ENCODE results near the gene BTBD17.

The BTBD17 gene

DNA sequence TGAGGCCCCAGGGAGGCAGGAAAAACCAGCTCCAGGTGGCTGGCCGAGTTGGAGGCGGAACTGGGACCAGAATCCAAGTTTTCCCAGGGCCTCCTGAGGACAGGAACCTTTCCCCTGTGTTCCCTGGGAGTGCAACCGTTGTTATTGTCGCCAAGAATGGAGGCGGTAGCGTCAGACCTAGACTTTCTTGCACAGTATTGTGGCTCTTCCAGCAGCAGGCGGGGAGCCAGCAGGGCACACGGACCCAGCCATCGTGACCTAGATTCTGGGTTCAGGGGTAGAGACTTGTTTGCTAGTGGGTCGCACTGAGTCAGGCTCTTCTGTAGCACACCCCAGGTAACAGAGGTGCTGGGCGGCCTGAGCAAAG is 36.3 kb downstream of the BTBD17 start:
- H3K4me3 ChIP-seq (ENCODE audit: control insufficient read depth, low read depth, low read length) = no peak overlapping the region
- DNase-seq (ENCODE audit: low read depth) = no peak
- TF ChIP-seq CTCF (conservative IDR thresholded peaks at IDR 0.05; ENCODE audit: control insufficient read depth, insufficient read depth, low read depth, low read length) = no peak

GRCh38 chr17:74324521-74324920 is 37.1 kb downstream of the BTBD17 start:
- H3K4me3 ChIP-seq (ENCODE audit: control insufficient read depth, low read depth, low read length) = no peak overlapping the region
- TF ChIP-seq CTCF (conservative IDR thresholded peaks at IDR 0.05; ENCODE audit: control insufficient read depth, insufficient read depth, low read depth, low read length) = no peak
- DNase-seq (ENCODE audit: low read depth) = no peak

- TF ChIP-seq CTCF (conservative IDR thresholded peaks at IDR 0.05; ENCODE audit: control insufficient read depth, insufficient read depth, low read depth, low read length) = no peak
- no peak for DNase-seq (ENCODE audit: low read depth)
- no peak overlapping the region for H3K4me3 ChIP-seq (ENCODE audit: control insufficient read depth, low read depth, low read length)
These were observed 43.3 kb downstream of the BTBD17 start for GRCh38 chr17:74318391-74318790.

GRCh38 chr17:74317071-74317470 is 44.6 kb downstream of the BTBD17 start:
- no peak overlapping the region for H3K4me3 ChIP-seq (ENCODE audit: control insufficient read depth, low read depth, low read length)
- no peak for DNase-seq (ENCODE audit: low read depth)
- no peak for TF ChIP-seq CTCF (conservative IDR thresholded peaks at IDR 0.05; ENCODE audit: control insufficient read depth, insufficient read depth, low read depth, low read length)

GRCh38 chr17:74316220-74316619 is 45.4 kb downstream of the BTBD17 start:
- no peak for DNase-seq (ENCODE audit: low read depth)
- H3K4me3 ChIP-seq (ENCODE audit: control insufficient read depth, low read depth, low read length) = no peak overlapping the region
- no peak for TF ChIP-seq CTCF (conservative IDR thresholded peaks at IDR 0.05; ENCODE audit: control insufficient read depth, insufficient read depth, low read depth, low read length)

- no peak overlapping the region for H3K4me3 ChIP-seq (ENCODE audit: control insufficient read depth, low read depth, low read length)
- DNase-seq (ENCODE audit: low read depth) = no peak
- no peak for TF ChIP-seq CTCF (conservative IDR thresholded peaks at IDR 0.05; ENCODE audit: control insufficient read depth, insufficient read depth, low read depth, low read length)
These were observed 46.8 kb downstream of the BTBD17 start for GRCh38 chr17:74314877-74315276.

GRCh38 chr17:74309902-74310301 is 51.8 kb downstream of the BTBD17 start:
- no peak overlapping the region for H3K4me3 ChIP-seq (ENCODE audit: control insufficient read depth, low read depth, low read length)
- no peak for DNase-seq (ENCODE audit: low read depth)
- TF ChIP-seq CTCF (conservative IDR thresholded peaks at IDR 0.05; ENCODE audit: control insufficient read depth, insufficient read depth, low read depth, low read length) = no peak
